Ascending aorta (tissue), 2 donors: ENCODE data around the gene EPHA1. TPM values are rescaled to one million over a fixed set of nuclear protein-coding genes. Genes with fewer than 3 reads are reported as not detected.
"Not testable (repeated sequence)": the region's sequence is repeated elsewhere in the genome, so short reads cannot be mapped to it uniquely, and the experiment has no call there.

Experiments
- DNase-seq, 2 donors: peaks; one replicate each; pipeline ENCODE4 v3.0.0-alpha.2; 2019; ENCODE audit warnings: low spot score in 2 of 2
- H3K27ac ChIP-seq, 2 donors: fragments of 200-600 bp; sonication (generic); one replicate each; pipeline ENCODE4 v1.5.1; 2016 to 2017; ENCODE audit warnings: mild to moderate bottlenecking in 1 of 2
- H3K27me3 ChIP-seq: fragments of 200-600 bp; sonication (generic); one replicate; pipeline ENCODE4 v1.5.1; 2017
- H3K36me3 ChIP-seq, 2 donors: fragments of 200-600 bp; sonication (generic); one replicate each; pipeline ENCODE4 v1.5.1; 2016
- H3K4me1 ChIP-seq, 2 donors: fragments of 200-600 bp; sonication (generic); one replicate each; pipeline ENCODE4 v1.5.1; 2016 to 2017; ENCODE audit warnings: mild to moderate bottlenecking in 1 of 2
- H3K4me3 ChIP-seq, 2 donors: fragments of 200-600 bp; sonication (generic); one replicate each; pipeline ENCODE4 v1.5.1; 2016 to 2017; ENCODE audit warnings: mild to moderate bottlenecking in 1 of 2
- H3K9me3 ChIP-seq, 2 donors: fragments of 200-600 bp; sonication (generic); one replicate each; pipeline ENCODE4 v1.5.1; 2016
- intact Hi-C: fragments of 100-400 bp; cut with DNase I; formaldehyde crosslinking; loops from one replicate; pipeline ENCODE4 v1.15.1; 2023
- total RNA-seq: library from RNA; depleted of rRNA; stranded (reverse); fragments of >200 nt; gene quantifications from one replicate; pipeline ENCODE4 v1.1.0, GENCODE V29; 2016
- TF ChIP-seq, protein P1 (sequence below), 3 experiments: fragments of 200-600 bp in 2 of 3; fragments of 450-650 bp in 1 of 3; sonication (generic) in 2 of 3; IDR thresholded peaks; one replicate each; pipeline ENCODE4 v1.5.1; 2016 to 2019; ENCODE audit warnings: antibody characterized with exemption in 3 of 3, mild to moderate bottlenecking in 1 of 3, moderate library complexity in 1 of 3

Gene EPHA1
- total RNA-seq, 1 donor from 2014 or later = not detected

DNA sequence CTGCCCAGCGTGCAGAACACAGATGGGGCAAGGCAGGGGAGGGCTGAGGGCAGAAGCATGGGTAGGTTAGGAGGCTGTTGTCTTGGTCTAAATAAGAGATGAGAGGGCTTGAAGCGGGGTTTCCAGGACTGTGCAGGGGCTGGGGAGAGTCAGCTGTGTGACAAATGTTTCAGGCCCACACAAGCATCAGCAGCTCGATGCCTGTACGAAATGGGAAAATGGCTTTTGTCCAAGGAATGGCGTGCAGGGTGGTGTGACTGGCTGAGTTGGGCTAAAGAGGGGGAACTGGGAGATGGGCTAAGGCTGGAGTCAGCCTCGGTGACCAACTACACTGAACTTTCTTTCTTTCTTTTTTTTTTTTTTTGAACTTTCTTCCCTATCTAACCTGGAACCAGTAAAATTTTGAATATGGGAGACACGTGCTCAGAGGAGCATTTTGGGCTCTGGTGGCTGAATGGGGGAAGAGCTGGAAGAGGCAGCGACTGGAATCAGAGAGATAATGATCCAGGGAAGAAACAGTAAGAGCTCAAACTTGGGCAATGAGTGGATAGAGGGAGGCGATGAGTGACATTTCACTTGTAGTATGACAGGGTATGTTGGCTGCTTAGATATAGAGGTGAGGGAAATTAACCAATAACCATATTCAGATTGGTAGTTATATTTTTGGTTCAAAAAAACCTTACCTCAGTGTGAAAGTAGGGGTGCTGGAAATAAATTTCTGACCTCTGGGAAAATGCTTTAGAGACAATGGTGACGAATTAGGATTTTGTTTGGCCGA, 10.2 kb upstream of the EPHA1 start:
- intact Hi-C loops = loop anchor here (5.0 kb wide), 2 partner anchors 57 to 112 kb away; partner anchors contain the start of gene FAM131B
- Histone ChIP-seq H3K36me3 (no peaks in the 10 kb centered on the region), H3K4me1 (no peaks in the 10 kb centered on the region), H3K27me3 (no peaks in the 10 kb centered on the region), H3K27ac (no peak overlapping the region), H3K9me3 (no peaks in the 10 kb centered on the region), H3K4me3 (no peak overlapping the region)
- TF ChIP-seq, protein P1, sequence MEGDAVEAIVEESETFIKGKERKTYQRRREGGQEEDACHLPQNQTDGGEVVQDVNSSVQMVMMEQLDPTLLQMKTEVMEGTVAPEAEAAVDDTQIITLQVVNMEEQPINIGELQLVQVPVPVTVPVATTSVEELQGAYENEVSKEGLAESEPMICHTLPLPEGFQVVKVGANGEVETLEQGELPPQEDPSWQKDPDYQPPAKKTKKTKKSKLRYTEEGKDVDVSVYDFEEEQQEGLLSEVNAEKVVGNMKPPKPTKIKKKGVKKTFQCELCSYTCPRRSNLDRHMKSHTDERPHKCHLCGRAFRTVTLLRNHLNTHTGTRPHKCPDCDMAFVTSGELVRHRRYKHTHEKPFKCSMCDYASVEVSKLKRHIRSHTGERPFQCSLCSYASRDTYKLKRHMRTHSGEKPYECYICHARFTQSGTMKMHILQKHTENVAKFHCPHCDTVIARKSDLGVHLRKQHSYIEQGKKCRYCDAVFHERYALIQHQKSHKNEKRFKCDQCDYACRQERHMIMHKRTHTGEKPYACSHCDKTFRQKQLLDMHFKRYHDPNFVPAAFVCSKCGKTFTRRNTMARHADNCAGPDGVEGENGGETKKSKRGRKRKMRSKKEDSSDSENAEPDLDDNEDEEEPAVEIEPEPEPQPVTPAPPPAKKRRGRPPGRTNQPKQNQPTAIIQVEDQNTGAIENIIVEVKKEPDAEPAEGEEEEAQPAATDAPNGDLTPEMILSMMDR (IDR thresholded peaks at IDR 0.05) = no peak
- DNase-seq = no peak

DNA sequence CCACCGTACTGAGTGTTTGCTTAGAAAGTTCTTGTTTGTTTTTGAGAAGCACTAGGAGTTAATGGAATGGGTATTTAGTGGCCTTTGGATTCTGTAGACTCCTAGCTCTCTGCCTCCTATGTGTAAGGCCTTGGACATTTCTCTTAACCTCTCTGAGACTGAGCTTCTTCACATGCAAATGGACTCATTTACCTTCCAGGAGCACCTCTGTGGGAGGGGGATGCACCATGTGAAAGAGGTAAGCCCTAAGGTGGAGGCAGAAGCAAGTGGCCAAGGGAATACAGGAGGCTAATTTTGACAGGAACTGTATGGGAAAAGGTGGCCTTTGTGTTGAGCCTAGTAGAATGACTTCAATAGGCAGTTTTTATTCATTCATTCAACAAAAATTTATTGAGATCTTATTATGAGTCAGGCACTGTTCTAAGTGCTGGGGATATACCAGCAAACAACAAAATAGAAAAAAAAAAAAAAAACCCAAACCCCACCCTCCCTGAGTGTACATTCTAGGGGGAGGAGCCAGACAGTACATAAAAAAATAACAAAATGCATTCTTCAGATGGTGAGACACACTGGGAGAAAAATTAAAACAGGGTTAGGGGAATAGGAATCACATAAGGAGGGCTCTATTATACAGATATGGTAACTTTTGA, 9.2 kb upstream of the EPHA1 start:
- no peak overlapping the region for H3K4me3 ChIP-seq
- TF ChIP-seq, protein P1 (IDR thresholded peaks at IDR 0.05) = peak in 1 of 3 experiments; percentile 5
- intact Hi-C loops = loop anchor here (2.0 to 5.0 kb wide), 4 partner anchors 56 to 177 kb away; partner anchors contain the start of genes CASP2 and FAM131B

GRCh38 chr7:143416565-143417149, 8.0 kb upstream of the EPHA1 start:
- TF ChIP-seq, protein P1 (IDR thresholded peaks at IDR 0.05) = peak; percentile 65 to 81 (median 73)
- no peak for DNase-seq
- no peak overlapping the region for H3K27ac ChIP-seq
- H3K9me3 ChIP-seq = no peaks in the 10 kb centered on the region
- intact Hi-C loops = loop anchor here (1.0 to 5.0 kb wide), 5 partner anchors 36 to 176 kb away; partner anchors contain the start of genes CASP2 and FAM131B
- H3K27me3 ChIP-seq = no peaks in the 10 kb centered on the region
- peaks cover 3 to 4% of the 10 kb centered on the region in 2 donors for H3K4me1 ChIP-seq
- H3K4me3 ChIP-seq = no peak overlapping the region
- no peaks in the 10 kb centered on the region for H3K36me3 ChIP-seq

More for the DNA sequence above, 9.2 kb upstream of the EPHA1 start:
- no peaks in the 10 kb centered on the region for H3K27me3 ChIP-seq
- no peak overlapping the region for H3K27ac ChIP-seq
- DNase-seq = no peak
- H3K9me3 ChIP-seq = no peaks in the 10 kb centered on the region
- no peaks in the 10 kb centered on the region for H3K36me3 ChIP-seq
- no peaks in the 10 kb centered on the region for H3K4me1 ChIP-seq

- no peak overlapping the region for H3K4me3 ChIP-seq
- H3K27ac ChIP-seq = no peak overlapping the region
- peaks cover 6 to 8% of the 10 kb centered on the region in 2 donors for H3K4me1 ChIP-seq
- no peaks in the 10 kb centered on the region for H3K36me3 ChIP-seq
- intact Hi-C loops = loop anchor here (1.0 to 5.0 kb wide), 5 partner anchors 36 to 175 kb away; partner anchors contain the start of genes CASP2 and FAM131B
- TF ChIP-seq, protein P1 (IDR thresholded peaks at IDR 0.05) = no peak
- no peaks in the 10 kb centered on the region for H3K27me3 ChIP-seq
- no peaks in the 10 kb centered on the region for H3K9me3 ChIP-seq
- DNase-seq = no peak
Measured at GRCh38 chr7:143415742-143416397, 7.2 kb upstream of the EPHA1 start.

GRCh38 chr7:143415209-143415608, 6.6 kb upstream of the EPHA1 start:
- H3K9me3 ChIP-seq, DNase-seq, H3K4me3 ChIP-seq, H3K27me3 ChIP-seq, H3K27ac ChIP-seq, H3K36me3 ChIP-seq, H3K4me1 ChIP-seq: not testable (repeated sequence)
- intact Hi-C loops = loop anchor here (5.0 kb wide), 2 partner anchors 53 to 108 kb away; partner anchors contain the start of gene FAM131B
